ENCODE data around the gene UPB1.
A peak's percentile ranks its signal among the peaks of the same experiment; 100 is the strongest.
"Not testable (repeated sequence)": the region's sequence is repeated elsewhere in the genome, so short reads cannot be mapped to it uniquely, and the experiment has no call there.

The UPB1 gene

DNA sequence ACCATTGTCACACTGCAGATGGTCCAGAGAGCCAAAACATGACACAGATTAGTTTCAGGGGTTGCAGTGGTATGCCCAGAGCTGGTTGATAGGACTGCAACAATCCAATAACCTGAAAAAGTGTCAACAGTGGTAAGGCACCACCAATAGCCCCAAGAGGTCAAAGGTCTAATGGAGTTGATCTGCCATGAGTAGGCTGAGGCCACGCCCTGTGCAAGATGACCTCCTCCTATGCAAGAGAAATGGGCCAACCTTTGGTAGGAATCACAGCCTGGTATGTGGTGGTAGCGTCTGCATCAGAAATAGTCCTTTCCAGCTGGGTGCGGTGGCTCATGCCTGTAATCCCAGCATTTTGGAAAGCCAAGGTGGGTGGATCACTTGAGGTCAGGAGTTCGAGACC, 40.2 kb downstream of the UPB1 start:
- no peak for DNase-seq

DNA sequence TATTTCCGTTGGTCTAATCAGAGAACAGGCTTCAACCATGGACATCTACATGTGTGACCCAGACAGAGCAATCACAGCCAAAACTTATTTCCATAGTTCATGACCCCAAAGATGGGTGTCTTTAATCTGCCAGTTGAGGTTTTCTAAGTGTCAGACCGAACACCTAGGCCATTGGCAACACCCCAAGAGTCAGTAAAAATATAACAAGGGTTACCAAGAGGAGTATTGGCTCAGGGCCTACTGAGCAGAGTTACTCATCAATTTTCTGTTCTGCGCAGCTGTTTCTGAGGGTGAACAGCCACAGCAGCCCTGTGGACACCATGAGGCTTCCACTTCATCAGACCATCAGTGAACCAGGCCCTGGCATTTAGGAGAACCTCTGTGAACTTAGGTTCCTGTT, 41.0 kb downstream of the UPB1 start:
- DNase-seq, result no peak

DNA sequence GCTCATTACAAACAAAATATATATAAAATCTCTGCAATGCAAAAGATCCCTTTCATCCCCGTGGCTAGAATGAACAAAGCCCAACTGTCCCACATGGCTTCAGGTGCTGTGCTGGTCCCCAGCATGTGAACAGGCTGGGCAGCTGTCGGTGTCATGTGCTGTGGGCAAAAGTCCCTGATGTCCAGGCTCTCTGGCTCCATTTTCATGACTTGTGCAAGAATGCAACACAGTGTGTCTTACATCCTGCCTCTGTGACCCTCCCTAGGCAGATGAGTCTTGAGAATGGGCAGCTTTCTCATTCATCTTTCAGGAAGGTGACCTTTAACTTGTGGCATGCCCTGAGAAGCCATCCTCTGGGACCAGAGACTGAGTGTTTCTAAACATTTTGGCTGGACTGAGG, 45.3 kb downstream of the UPB1 start:
- no peak for DNase-seq

- no peak for DNase-seq
These were observed 46.8 kb downstream of the UPB1 start for GRCh38 chr22:24541681-24542515.

GRCh38 chr22:24542641-24543040, 47.5 kb downstream of the UPB1 start:
- no peak for DNase-seq

GRCh38 chr22:24543185-24543601, 48.1 kb downstream of the UPB1 start:
- DNase-seq, result no peak

DNA sequence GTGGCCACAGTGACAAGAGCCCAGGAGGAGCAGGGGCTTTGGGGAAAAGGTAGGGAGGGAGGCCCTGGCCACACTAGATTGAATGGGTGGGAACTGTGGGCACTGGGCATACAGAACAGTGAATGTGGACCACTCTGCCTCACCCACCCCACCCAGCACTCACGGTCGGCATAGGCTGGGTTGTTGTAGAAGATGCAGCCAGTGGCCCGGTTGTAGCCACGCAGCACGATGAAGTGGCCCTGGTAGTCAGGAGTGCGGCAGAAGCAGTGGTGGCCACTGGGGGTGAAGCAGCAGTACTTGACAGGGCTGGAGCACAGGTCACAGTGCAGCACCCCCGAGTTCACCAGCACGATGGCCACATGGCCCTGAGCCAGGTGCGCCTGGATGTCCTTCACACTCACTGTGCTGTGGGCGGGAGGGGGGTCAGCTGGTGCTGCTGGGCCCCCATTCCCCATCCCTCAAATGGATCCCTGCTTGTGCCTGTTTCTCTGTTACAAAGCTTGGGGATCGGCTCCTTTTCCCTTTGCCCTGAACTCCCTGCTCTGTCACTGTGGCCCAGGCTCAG, 48.6 kb downstream of the UPB1 start:
- DNase-seq, result no peak

- DNase-seq, result no peak
These were observed 53.7 kb downstream of the UPB1 start for GRCh38 chr22:24548812-24549211.

DNA sequence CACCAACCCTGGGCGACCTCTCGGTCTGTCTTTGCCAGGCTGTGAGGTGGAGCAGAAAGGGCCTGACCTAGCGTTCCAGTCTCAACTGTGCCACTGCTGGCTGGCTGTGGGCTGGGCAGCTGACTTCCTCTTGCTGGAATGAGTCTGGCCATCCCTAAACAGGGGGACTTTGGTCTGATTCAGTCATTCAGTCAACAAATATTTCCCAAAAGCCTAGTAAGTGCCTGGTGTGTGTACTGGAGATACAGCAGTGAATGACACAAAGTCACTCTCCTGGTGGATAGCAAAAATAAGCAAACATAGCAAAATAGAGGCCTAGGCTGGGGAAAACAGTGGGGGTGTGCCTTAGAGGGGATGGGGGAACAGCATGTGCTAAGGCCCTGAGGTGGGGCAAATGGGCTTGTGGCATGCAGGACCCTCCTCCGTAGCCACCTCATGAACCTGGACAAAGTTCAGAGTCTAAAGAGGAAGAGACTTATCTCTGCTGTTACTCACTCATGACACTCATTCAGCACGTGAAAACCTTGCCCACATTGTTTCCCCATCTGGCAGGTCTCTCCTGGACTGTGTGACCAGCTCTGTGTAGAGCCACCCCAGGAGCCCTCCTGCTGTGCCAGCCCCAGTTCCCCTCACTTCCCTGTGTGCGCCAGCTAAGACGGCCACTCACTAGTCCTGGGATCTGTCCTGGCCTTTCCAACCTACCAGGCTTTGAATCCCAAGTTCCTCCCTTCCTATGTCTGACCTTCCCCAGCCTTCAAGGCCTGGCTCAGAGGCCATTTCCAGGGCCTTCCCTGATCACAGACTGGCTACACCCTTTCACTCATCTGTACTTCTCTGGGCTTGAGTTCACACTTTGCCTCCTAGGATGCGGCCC, 55.1 kb downstream of the UPB1 start:
- DNase-seq, result no peak

DNA sequence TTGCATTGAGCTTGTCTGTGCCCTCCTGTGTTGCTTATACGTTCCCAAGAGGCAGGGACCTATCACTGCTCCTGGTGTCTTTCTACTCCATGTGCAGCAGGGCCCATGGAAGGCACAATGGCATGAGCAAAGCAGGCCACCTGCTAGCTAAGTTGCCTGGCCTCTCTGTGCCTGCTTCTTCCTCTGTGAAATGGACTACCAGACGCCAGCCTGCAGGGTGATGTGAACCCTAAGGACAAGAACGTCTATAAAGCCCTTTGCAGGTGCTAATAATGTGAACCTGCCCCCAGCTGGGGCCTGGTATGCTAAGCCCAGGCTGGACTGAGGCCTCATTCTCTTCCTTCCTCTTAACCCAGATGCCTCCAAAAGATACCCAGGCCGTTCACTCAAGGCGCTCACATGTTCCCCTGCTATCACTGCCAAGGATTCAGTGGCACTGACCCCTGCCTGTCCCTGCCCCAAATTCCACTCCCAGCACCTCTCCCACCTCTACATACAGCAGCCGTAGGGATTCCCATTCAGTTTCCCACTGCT, 55.8 kb downstream of the UPB1 start:
- no peak for DNase-seq

DNA sequence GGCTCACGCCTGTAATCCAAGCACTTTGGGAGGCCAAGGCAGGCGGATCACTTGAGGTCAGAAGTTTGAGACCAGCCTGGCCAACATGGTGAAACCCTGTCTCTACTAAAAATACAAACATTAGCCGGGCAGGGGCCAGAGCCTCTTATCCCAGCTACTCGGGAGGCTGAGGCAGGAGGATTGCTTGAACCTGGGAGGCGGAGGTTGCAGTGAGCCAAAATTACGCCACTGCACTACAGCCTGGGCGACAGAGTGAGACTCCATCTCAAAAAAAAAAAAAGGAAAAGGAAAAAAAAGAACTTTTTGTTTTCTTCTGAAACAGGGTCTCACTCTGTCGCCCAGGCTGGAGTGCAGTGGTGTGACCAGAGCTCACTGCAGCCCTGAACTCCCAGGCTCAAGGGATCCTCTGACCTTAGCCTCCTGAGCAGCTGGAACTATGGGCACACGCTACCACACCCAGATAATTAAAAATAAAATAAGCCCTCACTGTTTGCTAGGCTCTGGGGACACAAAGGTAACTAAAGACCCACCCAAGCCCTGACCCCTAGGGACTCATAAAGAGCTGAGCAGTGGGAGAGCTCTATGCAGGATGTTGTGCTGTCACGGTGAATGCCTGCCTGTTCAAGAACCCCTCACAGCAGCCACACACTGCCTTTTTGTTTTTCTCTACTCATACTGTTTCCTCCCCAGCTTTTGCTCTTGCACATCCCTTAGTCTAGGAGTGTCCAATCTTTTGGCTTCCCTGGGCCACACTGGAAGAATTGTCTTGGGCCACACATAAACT, 57.6 kb downstream of the UPB1 start:
- not testable (repeated sequence) for DNase-seq

- DNase-seq, result peak; percentile 3
These were observed 58.6 kb downstream of the UPB1 start for GRCh38 chr22:24553597-24554312.

GRCh38 chr22:24554313-24555164, 59.4 kb downstream of the UPB1 start, which contains the start of gene GUCD1:
TSS of gene GUCD1 (minus strand) at chr22:24555138. CDS start at chr22:24554991, 147 bp downstream.
- peak; percentile 26 for DNase-seq

DNA sequence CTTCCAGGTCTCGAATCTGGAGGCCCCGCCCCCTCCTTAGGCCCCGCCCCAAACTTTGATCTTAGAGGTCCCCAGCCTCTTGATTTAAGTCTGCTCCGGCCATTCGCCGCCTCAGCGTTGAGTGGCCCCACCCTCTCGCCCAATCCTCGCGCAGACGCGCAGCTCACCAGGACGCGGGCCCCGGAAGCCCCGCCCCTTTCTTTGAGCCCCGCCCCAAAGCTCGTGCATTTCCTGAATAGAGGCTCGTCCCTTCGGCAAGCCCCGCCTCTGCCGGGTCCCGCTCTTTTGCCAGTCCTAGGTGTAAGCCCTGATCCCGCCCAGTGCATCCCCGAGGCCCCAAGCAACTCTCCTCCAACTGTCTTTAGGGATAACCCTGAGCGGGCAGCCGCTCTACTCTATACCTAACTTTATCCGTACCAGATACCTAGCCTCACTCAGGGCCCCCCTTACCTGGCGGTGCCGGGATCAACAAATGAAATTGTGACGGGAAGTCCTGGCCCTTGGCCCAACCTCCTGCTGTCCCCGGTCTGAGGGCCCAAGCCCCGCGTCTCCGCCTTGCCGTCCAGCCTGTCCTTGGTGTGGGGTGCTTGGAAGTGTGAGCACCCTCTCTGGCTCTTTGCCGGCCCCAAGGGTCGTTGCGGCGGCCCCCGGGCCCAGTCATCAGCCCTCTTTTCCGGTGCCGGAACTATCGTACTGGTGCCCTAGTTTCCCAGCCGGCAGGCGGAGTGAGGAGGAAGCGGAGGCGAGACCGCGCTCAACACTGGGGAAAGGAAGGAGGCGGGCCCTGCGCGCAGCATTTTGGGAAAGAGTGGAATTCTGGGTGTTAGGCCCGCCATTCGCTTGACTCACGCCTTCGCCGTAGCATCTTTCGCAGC, 60.3 kb downstream of the UPB1 start, which contains the start of gene SNRPD3:
Gene SNRPD3 (plus strand): TSS at position 835 of the 875 bp plus-strand sequence. CDS start 1,676 bp downstream, outside the sequence.
- peak; percentile 100 for DNase-seq

DNA sequence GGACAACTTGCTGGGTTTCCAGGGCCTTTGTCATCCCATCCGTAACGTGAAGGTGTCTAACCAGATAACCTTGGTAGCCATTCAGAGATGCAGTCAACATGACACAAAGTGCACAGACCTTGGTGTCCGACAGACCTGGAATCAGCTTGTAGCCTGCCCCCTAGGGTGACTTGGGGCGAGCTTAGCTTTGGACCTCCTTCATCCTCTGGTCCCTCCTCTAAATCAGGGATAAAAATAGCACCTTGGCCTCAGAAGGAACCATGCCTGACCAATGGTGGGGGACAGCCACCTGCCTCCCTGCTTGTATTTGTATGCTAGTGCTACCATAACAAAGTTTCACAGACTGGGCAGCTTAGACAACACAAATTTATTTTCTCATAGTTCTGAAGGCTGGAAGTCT, 64.3 kb downstream of the UPB1 start:
- DNase-seq, result no peak

GRCh38 chr22:24563246-24563645, 68.1 kb downstream of the UPB1 start:
- no peak for DNase-seq

DNA sequence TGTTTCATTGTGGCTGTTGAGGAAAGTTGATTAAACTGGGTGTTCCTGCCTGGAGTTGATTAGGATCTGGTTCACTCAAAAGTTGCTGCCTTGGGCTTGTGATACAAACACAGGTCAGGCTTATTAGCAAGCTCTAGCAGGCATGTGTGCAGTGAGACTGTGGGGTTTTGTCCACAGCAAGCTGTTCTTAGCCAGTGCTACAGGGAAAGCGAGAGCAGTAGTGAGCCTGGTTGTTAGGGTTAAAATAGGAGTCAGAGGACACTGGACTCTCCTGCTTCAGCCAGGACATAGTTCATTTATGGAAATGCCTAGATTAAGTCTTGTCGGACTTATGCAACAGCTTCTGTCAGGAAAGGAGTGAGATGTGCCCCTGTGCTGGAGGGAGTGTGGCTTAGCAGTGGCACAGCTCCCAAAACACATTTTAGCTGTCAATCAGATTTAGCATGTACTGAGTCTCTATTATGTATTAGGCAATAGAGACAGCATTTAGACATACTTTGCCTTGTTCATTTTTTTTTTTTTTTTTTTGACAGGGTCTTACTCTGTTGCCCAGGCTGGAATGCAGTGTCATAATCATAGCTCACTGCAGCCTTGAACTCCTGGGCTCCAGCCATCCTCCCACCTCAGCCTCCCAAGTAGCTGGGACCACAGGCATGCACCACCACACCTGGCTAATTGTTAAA, 69.4 kb downstream of the UPB1 start:
- DNase-seq, result no peak

GRCh38 chr22:24565077-24565476, 69.9 kb downstream of the UPB1 start:
- DNase-seq, result no peak
